Calu3 (cell line): ENCODE results near the gene FBXL19. TPM values are rescaled to one million over a fixed set of nuclear protein-coding genes. Genes with fewer than 3 reads are reported as not detected.

Source experiments
- BruUV-seq: library from RNA; stranded (reverse); fragments of 400-500 nt; replicated peaks from 2 replicates; lab custom pipeline; 2021; lab: Mats Ljungman, UMichigan
- CTCF ChIA-PET: fragments of 300-600 bp; sonication (Branson Sonifier 250); formaldehyde crosslinking; loops from one replicate; lab custom pipeline; 2022; ENCODE audit warnings: antibody characterized with exemption; lab: Charles Lee
- DNase-seq: peaks from one replicate; pipeline ENCODE4 v3.0.0; 2022
- H3K27ac Mint-ChIP-seq: one replicate; pipeline ENCODE4 v1.8.0; 2022; ENCODE audit warnings: mixed read lengths; ENCODE audit not compliant: unreplicated experiment
- H3K27me3 Mint-ChIP-seq: one replicate; pipeline ENCODE4 v1.8.0; 2022; ENCODE audit warnings: mixed read lengths; ENCODE audit not compliant: unreplicated experiment
- H3K36me3 Mint-ChIP-seq: one replicate; pipeline ENCODE4 v1.8.0; 2022; ENCODE audit warnings: mild to moderate bottlenecking, moderate library complexity, mixed read lengths; ENCODE audit not compliant: insufficient read depth, unreplicated experiment
- H3K4me1 Mint-ChIP-seq: one replicate; pipeline ENCODE4 v1.8.0; 2022; ENCODE audit warnings: mild to moderate bottlenecking, low read depth, mixed read lengths; ENCODE audit not compliant: unreplicated experiment
- H3K4me3 Mint-ChIP-seq: one replicate; pipeline ENCODE4 v1.8.0; 2022; ENCODE audit warnings: mild to moderate bottlenecking, low read depth, moderate library complexity, mixed read lengths; ENCODE audit not compliant: unreplicated experiment
- H3K9me3 Mint-ChIP-seq: one replicate; pipeline ENCODE4 v1.8.0; 2022; ENCODE audit warnings: low read depth, mixed read lengths; ENCODE audit not compliant: unreplicated experiment
- CTCF ChIP-seq: fragments of 200-600 bp; IDR thresholded peaks from one replicate; pipeline ENCODE4 v1.8.0; 2022; ENCODE audit warnings: antibody characterized with exemption; ENCODE audit not compliant: unreplicated experiment
- intact Hi-C: fragments of 100-400 bp; cut with micrococcal nuclease; formaldehyde crosslinking; loops from one replicate; pipeline ENCODE4 v1.10.0; 2022; ENCODE audit not compliant: unreplicated experiment
- total RNA-seq: library from RNA; stranded (reverse); gene quantifications from 2 replicates; pipeline ENCODE4 v1.2.3, GENCODE V29; 2022

The FBXL19 gene
- total RNA-seq, 1 experiment from 2014 or later, result 43.2 TPM

DNA sequence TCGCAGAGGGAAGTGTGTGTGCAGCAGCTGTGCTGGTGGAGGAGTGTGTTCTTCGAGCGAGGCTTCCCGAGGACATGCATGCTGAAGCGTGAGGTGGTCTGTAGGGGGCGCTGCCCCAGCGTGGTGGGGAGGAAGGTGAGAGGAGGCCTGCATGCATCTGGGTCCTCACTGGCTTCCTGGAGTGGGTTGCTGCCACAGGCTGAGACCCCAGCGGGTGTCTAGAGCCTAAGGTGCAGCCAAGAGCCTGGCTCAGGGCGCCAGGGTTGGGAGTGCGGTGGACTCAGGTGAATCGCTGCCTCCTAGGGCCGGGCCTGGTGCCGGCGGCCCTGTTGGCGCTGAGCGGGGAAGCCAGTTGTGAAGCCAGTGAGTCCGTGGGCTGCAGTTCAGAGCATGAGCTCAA, 54.1 kb downstream of the FBXL19 start:
- intact Hi-C loops, result no loop called here
- H3K4me1 Mint-ChIP-seq, result no peaks in the 10 kb centered on the region
- CTCF ChIA-PET, result no interaction called here

GRCh38 chr16:30979170-30980022, 56.0 kb downstream of the FBXL19 start:
- TF ChIP-seq CTCF, result no peak
- no TSS peak for BruUV-seq
- H3K36me3 Mint-ChIP-seq, result peaks cover 66% of the 10 kb centered on the region
- no peaks in the 10 kb centered on the region for H3K4me1 Mint-ChIP-seq
- no peak overlapping the region for H3K4me3 Mint-ChIP-seq
- intact Hi-C loops, result loop anchor here (10.0 kb wide), 2 partner anchors 315 to 405 kb away; no protein-coding TSS in a partner anchor
- no peak for DNase-seq
- no peak overlapping the region for H3K27ac Mint-ChIP-seq
- H3K27me3 Mint-ChIP-seq, result no peaks in the 10 kb centered on the region
- H3K9me3 Mint-ChIP-seq, result no peaks in the 10 kb centered on the region
- CTCF ChIA-PET, result no interaction called here

More for the DNA sequence above, 54.1 kb downstream of the FBXL19 start:
- no TSS peak for BruUV-seq
- no peak overlapping the region for H3K4me3 Mint-ChIP-seq
- TF ChIP-seq CTCF, result no peak
- no peaks in the 10 kb centered on the region for H3K27me3 Mint-ChIP-seq
- H3K27ac Mint-ChIP-seq, result no peak overlapping the region
- no peak for DNase-seq
- no peaks in the 10 kb centered on the region for H3K9me3 Mint-ChIP-seq
- H3K36me3 Mint-ChIP-seq, result peaks cover 74% of the 10 kb centered on the region

DNA sequence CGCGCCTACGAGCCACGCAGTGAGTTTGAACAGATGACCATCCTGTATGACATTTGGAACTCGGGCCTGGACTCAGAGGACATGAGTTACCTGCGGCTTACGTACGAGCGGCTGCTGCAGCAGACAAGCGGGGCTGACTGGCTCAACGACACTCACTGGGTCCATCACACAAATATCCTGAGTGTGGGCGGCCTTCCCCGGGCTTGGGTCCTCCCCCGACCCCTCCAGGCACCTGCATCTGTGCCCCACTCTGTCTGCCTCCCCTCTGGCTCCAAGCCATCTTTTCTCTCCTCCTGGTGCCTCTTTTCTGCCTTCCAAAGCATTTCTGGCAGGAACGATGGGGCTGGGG, 56.6 kb downstream of the FBXL19 start:
- Mint-ChIP-seq H3K9me3 (no peaks in the 10 kb centered on the region), H3K27ac (no peak overlapping the region), H3K36me3 (peaks cover 68% of the 10 kb centered on the region), H3K27me3 (no peaks in the 10 kb centered on the region), H3K4me1 (no peaks in the 10 kb centered on the region), H3K4me3 (no peak overlapping the region)
- BruUV-seq, result no TSS peak
- no peak for DNase-seq
- no peak for TF ChIP-seq CTCF
- intact Hi-C loops, result loop anchor here (10.0 kb wide), 2 partner anchors 315 to 405 kb away; no protein-coding TSS in a partner anchor
- CTCF ChIA-PET, result no interaction called here

- TF ChIP-seq CTCF, result no peak
- intact Hi-C loops, result loop anchor here (10.0 kb wide), 2 partner anchors 314 to 404 kb away; no protein-coding TSS in a partner anchor
- DNase-seq, result no peak
- no peaks in the 10 kb centered on the region for H3K4me1 Mint-ChIP-seq
- H3K4me3 Mint-ChIP-seq, result no peak overlapping the region
- CTCF ChIA-PET, result no interaction called here
- BruUV-seq, result no TSS peak
- H3K9me3 Mint-ChIP-seq, result no peaks in the 10 kb centered on the region
- H3K36me3 Mint-ChIP-seq, result peaks cover 71% of the 10 kb centered on the region
- no peak overlapping the region for H3K27ac Mint-ChIP-seq
- no peaks in the 10 kb centered on the region for H3K27me3 Mint-ChIP-seq
Observed at GRCh38 chr16:30980434-30980833, 57.1 kb downstream of the FBXL19 start.
